ENCODE measurements around the gene LRMDA.

DNA sequence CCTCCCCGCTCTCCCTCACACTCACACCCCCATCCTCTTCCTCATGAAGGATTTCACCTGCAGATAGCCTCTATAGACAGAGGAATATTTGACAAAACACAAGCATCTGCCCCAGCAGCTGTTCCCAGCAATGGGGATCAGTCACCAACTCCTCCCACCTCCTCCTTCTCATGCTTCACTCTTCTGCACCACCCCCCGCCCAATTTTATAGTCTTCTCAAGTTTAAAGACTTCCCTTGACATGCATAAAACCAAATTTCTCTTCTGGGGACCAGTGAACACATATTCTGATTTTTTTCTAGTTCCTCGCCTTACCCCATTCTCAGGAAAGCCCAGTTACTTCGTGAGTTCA, 654.4 kb downstream of the LRMDA start:
- TF ChIP-seq EZH2phosphoT487 (IDR thresholded peaks at IDR 0.05; ENCODE audit: low read depth), result no peak
- no peak for TF ChIP-seq CTCF (IDR thresholded peaks at IDR 0.05; ENCODE audit: low read depth, low read length)

Data from OCI-LY3 (cell line).